Stimulated activated CD8-positive, alpha-beta memory T cell treated with anti-CD3 and anti-CD28 coated beads, Interleukin-15, amount 100 ng/mL, for 4 hours (primary cell): ENCODE data around the gene TCF4.

Source experiments
- DNase-seq, 2 donors: peaks; one replicate each; pipeline ENCODE4 v3.0.0-alpha.2; 2020; ENCODE audit warnings: low read depth in 2 of 2

The TCF4 gene

DNA sequence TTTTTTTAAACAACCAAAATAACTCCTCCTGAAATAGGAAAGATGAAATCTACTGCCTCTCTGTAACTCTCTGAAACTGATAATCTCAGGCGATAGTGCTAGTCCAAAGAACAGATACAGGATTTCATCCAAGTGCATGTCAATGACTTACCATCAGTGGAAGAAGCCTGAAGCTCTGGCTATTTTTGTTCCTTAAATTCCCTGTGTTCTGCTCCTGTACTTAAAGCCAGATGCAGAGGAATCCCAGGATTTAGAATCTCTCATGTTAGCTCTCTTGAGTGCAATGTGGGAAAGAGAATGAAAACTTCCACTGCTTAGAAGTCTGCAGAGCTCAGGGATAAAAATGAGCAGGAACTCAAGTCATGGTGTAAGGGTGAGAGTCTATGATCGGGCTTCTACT, 291.9 kb downstream of the TCF4 start:
- DNase-seq: no peak

DNA sequence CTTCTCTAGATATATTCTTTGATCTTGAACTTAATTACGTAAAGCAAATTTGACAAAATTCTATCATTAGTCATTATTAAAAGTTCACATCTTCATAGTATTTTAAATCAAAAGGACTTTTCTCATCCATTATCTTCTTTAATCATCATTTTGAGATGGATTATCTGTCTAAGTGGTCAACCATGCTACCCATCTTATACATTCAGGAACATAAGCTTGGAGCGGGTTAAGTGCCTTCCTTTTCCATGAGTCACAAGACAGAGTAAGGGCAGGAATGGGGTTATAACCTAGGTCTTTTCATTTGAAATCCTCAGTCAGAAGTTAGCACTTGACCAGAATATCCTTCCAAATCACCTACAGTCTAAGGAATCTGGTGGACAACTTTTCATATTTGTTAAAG, 297.1 kb downstream of the TCF4 start:
- DNase-seq: no peak

DNA sequence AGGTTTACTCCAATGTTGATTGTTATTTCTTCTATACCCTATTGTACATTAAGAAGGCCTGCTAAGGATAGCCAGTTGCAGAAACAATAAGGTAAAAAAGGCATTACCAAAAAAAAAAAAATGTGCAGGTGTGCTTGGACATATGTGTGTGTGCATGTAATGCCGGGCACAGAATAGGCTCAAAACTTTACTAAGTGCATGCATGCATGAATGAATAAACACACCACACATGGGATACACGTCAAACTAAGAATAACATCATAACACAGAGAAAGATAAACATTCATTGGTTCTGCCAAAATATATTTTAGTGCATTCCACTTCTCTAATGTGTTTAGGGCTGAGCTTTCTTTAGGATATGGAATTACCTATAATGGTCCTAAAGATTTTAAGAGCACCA, 298.2 kb downstream of the TCF4 start:
- DNase-seq: no peak

DNA sequence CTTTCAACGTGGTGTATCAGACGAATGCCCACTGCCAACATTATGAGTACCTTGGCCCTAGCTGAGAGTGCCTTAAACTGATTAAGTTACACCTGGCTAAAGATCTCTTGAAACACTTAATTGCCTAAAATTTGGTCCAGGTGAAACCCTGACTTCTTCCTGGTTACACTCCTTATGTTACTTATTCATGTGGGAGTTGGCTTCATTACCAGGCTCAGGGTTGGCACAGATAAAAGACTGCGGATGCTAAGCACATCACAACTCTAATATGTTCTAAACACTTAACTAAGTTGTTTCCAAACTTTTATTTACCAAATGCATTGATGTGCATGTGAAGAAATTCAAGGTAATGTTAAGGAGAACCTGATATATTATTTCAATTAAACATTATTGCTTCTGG, 298.9 kb downstream of the TCF4 start:
- no peak for DNase-seq

DNA sequence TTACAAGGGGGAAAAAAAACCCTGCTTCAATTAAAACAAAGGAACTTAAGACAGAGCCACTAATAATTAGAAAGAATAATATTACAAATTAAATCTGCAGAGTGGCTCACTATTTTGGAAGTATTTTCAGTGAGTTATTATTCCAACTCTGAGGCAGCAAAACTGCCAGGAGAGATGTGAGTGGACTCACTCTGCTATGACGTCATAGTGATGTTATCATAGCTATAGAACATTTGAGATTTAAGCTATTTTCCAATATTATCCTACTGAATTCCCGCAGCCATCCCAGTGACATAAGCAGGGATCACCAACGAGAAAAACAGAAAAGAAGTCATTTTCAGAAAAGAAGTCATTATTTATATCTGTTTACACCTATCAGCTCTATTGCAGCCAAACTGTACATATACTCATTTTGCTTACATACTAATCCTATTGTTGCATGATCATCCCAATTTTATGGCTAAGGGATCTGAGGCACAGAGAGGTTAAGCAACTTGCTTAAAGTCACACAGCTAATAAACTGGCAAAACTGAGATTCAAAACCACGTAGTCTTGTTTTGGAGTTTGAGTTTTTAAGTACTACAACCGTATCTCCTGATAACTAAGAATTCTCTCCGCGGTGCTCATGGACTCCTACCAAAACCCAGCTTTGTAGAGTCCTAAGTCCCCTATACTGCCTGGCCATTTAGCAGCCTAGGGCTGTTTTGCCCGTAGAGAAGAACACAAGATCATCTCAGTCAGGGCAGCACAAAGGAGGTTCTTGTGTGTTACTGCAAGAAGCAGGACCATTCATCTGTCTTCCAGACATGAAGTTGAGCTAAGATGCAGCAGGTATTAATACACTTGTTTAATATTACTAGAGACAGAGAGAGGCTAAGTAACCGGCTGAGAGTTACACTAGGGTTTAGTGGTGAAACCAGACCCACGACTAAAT, 299.8 kb downstream of the TCF4 start:
- no peak for DNase-seq

DNA sequence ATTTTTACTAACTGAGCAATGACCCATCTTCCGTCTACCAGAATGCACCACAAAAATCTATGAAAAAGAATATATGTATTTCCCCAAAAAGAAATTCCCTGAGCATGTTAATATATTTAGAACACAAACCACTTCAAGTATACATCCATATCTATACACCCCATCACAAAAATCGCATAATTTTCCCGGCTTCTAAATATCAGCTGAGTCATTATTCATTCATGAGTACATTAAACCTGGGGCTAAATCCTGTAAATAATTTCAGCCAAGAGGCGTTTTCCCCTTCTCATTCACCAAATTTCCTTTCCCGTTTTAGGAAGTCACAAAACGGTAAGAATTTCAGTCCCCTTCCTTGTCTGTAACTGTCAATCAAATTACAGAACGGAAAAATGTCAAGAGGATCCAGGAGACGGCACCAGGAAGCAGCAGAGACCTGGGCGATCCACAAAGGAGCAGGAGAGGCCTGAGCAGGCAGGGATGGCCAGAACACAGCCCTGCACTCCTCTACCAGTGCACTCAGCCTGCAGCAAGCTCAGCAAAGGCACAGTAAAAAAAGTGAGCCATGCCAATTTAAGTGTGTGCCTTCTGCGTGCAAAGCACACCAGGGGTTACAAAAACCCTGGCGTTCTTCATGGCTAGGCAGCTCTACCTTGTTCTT, 300.7 kb downstream of the TCF4 start:
- DNase-seq: no peak

DNA sequence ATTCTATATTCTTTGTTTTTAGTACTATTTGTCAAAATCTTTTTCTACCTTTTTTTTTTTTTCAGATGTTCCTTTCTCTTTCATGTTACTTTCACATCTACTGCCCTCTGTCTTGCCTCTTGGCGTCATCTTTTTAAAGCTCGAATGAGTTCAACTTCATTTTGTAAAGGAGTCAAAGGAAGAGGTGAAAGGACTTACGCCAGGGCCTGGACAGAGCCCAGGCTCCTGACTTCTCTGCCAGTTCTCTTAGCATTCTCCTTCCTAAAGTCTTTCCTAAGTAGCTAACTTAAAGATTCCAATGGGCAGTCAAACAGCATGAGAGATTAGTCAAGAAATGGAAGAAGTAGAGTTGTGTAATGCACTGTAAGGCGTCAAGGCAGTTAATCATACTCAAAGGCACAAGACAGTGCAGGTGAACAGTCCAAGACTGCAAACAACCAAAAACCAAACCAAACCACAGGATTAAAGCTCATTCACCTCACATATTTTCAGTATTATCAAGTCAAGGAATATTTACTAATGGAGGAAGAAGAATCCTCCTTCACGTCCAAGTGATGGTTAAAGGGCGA, 301.7 kb downstream of the TCF4 start:
- no peak for DNase-seq

DNA sequence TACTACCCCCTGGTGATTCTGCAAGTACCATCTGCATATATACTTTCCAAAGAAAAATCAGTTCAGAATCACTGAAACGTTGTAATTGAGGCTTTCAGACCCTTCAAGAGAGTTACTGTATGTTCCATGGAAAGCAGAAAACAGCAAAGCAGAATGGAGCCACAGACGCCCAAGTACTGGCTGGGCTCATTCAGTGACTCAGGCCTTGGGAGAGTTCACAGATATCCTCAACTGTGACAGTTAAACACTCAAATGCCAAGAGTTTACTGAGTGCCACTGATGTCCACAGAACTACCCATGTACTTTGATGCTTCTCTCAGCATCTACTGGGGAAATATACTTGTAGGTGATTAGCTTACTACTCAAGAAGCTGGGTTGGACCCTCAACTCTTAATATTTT, 303.4 kb downstream of the TCF4 start:
- DNase-seq: no peak

DNA sequence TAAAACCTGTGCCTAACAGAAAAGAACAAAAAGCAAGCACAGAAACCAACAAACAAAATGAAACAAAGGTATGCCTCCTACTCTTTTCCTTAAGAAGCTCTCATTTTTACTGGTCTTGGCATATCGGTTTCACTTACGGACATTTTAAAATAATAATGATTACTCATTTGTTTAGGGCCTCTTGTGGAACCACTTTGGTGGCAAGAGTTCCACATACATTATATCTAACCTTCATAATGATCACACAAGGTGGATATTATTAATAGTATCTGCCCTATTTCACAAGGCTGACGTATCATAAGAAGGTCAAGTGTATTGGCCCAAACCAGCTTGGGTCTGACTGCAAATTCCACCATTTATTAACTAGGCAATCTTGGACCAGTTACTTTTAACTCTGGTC, 304.7 kb downstream of the TCF4 start:
- no peak for DNase-seq

DNA sequence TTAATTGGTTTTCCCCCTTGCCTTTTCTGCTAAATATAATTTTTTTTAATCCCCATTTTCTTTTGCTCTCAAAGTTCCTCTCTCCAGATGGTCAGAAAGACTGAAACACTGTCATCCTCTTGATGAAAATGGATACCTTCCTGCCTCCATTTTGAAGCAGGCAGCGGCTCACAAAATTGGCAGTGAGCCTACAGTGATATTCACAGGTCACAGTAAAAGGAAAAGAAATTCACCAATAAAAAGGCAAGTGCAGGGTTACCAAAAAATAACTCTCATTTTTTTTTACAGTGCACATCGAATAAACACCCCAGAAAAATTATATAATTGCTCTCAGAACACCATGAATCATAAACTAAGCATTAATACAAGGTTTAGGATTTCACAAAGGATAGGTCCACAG, 307.5 kb downstream of the TCF4 start:
- no peak for DNase-seq

DNA sequence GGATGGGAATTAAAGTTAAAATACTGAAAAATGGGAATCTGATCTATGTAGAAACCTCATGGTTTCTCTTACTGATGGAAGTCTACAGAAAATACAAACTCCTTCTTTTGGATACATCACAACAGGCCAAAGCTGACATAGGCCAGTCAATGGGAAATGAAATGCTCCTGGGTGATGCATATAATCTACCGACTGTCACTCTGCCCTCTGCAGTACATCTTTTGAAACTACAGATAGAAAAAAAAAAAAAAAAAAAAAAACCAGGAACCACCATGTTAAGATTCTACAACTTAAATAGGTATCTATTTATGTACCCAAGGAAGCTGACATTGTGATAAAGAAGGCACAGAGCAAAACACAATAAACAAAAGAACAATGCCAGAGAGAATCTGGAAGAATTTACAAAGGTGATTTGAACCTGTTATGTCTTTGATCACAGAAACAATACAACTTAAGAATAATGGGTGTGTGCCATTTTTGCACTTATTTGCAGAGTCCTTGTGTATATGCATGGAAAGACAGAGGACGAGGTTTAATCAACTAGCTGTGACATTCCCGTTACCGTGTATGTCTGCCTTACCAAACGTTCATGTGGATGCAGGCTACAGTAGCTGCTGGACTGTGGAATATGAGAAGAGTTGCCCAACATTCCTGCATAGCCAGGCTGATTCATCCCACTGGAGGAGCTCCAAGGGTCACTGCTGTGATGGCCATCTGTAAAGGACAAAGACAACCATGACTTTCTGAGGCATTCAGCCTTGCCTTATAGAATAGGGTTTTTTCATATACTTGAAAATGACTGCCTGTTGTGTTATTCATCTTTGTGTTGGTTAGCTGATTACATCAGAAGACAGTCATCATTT, 312.7 kb downstream of the TCF4 start:
- DNase-seq: no peak

DNA sequence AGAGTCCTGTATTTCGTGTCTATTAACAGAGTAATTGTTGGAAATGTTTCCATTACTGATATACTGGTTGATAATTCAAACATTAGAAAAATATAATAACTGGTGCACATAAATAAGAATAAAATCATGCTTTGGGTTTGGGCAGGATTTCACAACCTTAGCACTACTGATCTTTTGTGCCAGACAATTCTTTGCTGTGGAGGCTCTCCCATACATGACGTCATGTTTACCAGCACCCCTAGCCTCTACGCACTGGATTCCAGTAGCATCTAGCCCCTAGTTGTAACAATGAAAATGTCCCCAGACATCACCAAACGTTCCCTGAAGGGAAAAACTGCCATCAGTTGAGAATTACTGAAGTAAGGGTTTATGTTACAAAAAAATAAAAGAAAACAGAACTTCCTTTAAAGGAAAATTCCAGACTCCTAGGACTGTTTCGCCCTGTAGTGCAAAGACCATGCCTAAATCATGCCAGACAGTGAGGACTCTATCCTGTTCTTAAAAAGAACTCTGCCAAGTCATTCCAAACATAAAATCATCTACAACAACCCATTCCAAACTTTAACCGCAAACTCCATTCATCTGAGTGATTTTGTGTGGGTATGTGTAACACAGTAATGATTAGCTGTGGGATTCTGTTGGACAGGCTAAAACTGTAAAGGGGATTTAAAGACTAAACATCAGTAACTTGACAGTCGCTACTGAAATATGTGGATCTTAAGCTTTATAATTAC, 315.3 kb downstream of the TCF4 start:
- no peak for DNase-seq

DNA sequence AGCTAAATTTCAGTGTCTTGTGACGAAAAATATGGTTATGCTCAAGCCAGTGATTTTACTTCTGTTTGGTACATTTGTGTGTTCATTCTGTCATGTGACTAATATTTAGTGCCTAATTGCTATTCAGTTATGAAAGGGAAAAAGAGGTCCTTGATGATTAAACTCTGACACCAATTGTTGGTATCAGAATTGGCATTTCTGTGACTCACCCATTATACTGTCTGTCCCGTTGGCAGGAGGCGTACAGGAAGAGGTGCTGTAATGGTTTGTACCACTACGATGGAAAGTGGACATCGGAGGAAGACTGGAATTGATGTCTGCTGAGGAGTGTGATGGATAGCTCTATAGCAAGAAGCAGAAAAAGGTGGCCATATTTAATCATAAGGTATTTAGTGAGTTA, 318.4 kb downstream of the TCF4 start:
- no peak for DNase-seq

DNA sequence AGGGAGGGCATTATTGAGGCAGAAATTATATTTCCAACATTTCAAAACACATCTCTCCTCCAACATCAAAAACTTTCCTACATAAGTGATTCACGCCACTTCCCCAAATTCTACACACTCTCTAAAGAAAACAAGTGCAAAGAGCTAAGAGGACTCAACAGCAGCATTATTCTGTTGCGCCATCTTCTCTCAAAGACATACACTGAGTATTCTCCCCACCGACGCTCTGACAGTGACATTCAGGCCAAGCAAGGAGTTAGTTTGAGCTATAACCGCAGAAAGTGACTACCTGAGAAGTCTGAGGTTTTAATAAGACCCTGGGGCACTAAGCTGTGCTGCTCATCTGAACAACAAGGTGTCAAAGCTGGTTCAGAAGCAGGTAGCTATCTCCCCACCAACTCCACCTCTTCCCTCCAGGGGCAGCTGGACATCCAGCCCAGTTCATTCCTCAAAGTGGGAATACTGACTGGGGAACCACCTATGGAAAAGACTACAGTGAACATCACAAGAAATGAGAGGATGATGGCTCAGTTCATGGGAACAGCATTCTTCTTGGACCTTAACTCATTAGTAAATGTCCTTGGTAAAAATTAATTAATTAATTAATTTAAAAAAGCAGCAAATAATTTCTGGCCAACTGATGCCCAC, 319.2 kb downstream of the TCF4 start:
- DNase-seq: no peak

DNA sequence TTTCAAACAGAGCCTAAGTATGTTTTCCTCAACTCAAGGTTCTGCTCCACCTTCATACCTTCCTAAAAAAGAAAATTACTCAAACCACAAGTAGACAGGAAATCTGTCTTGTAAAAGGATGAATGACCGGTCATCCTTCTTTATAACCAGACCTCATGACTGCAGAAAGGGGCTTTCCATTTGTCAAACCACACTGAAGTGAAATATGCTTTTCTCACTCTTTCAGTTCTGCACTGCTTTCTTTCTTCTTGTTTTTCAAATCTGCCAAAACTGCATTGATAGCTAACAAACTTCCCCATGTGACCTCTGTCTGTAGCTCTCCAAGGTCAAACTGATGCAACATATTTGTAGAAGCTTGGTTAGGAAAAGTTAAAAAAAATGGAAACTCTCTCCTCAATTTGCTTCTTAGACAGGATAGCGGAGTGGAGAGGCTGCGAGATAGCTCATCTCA, 319.8 kb downstream of the TCF4 start:
- DNase-seq: no peak

DNA sequence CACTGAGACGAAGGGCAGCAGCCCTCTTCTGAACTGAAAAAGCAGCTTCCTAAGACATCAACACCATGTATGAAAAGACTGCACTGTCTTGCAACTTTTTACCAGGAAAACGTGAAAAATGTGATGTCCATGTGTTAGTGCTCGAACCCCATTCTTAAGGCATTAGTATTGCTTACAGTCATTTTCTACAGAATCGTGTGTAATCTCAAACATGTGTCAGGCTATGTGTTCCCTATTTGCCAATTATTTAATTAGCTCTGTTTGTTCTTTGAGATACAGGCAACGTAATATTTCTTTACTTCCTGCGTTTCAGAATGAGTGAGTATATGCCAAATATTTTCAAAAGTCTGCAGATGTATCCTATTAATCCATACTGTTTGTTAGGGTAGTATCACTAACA, 321.0 kb downstream of the TCF4 start:
- no peak for DNase-seq

DNA sequence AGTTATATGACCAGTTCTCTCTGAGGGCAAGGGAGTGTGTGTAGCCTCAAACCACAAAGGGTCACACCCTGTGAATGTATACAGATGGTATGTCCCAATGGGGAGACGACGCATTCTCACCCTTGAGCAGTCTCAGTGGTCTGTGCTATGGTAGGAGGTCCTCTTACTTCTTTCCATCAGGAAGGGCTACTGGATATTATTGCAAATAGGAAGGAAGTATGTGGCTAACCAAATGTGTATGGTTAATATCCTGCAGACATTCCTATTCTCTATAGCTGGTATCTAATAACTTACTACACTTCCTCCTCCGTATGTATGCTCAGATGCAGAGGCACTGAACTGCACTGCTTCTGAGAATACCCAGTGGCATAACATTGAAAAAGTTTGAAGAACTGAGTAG, 322.0 kb downstream of the TCF4 start:
- no peak for DNase-seq

DNA sequence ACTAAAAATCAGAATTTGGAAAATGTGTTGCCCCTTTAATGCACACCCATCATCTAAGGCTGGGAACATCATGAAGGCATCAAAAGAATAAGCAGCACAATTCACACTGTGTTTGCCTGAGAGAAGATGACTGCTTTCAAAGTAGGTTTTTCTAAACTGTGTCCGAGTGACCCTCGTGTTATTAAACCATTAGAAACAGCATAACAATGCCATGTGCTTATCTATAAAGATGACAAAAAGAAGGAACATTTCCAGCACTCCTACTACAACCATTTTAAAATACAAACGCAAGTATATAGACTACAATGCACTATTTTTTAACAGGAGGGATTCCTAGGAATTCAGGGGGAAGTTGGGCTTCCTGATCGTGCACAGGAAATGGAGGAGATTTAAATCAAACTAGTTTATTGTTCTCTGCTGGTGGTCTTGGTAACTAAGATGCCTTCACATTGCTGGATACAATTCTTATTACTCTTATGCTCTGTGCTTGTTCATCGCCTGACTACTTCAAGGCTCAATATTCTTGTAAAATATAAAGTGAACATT, 322.8 kb downstream of the TCF4 start:
- no peak for DNase-seq

DNA sequence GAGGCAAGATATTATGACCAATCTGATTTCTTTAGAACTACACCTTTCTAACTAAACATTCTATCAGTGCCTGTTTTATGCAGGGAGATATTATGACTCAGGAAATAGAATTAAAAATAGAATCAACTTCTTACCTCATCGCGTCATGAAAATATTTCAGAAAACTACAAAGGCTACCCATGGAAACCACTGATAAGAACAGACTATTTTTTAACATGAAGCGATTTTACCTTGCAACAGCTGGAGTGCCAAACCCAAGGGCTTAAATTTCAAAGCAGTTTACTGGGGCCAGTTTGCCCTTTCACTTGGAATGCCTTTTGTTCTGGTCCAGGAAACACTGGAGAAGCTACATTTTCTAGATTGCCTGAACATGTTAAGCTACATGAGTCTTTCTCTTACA, 323.9 kb downstream of the TCF4 start:
- DNase-seq: no peak

DNA sequence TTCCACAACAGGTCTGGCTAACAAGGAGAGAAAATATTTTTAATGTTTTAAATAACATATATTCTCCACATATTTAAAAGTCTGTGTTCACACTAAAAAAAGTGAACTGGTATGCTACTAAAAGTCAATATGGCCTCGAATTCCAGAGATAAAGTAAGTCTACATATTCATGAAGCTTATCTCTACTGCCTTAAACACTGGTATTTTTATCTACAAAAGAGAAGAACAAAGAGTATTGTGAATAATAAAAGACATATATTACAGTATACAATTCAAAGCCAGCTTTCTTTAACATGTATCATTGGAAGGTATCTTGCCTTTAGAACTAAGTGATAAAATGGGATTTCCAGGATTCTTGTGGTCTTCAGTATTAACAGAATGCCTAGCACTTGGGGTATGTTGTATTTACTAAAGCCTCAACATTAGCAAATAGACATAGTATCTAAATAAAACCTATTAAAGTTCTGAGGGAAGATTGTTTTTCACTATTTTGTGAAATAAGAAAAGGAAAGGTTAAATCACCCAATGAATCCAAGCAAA, 325.9 kb downstream of the TCF4 start:
- no peak for DNase-seq
